Measurements from ENCODE around the gene BMP6. TPM values are rescaled to one million over a fixed set of nuclear protein-coding genes. Genes with fewer than 3 reads are reported as not detected.
A peak's percentile ranks its signal among the peaks of the same experiment; 100 is the strongest.
"Not testable (repeated sequence)": the region's sequence is repeated elsewhere in the genome, so short reads cannot be mapped to it uniquely, and the experiment has no call there.

Gene BMP6
- total and polyA plus RNA-seq, 11 donors = 1.1 to 5.1 (median 2.7) TPM

DNA sequence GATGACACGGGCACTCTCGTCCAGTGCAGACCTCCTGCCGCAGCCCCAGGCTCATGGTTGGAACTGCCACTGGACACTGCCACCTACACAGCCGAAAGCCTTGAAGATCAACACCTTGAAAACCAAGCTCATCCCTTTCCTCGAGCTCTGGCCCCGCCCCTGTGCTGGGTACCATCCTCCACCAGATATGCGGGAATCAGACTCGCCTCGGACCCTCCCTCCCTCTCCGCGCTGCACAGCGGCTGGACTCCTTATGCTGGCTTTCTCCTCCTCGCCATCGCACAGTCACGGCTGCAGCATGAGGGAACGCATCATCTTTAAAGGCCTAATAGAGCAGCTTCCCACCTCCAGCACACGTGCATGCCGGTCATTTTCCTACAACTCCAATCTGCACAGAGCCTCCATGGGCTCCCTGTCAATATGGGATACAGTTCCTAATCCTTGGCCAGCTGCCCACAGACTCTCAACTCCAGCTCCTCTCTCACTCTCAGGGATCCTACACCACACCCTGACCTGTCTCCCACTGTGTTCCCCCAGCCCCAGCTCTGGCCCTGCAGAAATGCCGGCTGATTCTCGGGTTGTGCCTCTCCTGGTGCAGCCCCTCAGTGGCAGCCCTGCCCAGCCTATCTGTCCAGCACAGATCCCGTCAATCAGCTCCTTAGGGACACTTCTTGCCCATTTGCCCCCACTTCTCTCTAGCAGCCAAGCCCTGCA lies 161.5 kb downstream of the BMP6 start:
- H3K4me3 ChIP-seq = no peak overlapping the region
- H3K27me3 ChIP-seq = no peaks in the 10 kb centered on the region
- TF ChIP-seq POLR2A (IDR thresholded peaks at IDR 0.05) = no peak
- 95 to 98% (median 97%) methylated on average over 20 to 21 of the region's 21 CpGs for WGBS, 4 donors
- intact Hi-C loops (cut with DNase I) = no loop called here
- DNase-seq (no peak), ATAC-seq (no peak)
- H3K4me1 ChIP-seq = peaks cover 0 to 14% (median 5%) of the 10 kb centered on the region in 12 donors
- H3K36me3 ChIP-seq = peaks cover 7 to 100% (median 98%) of the 10 kb centered on the region in 9 donors
- no peaks in the 10 kb centered on the region for H3K9me3 ChIP-seq
- H3K27ac ChIP-seq = no peak overlapping the region

DNA sequence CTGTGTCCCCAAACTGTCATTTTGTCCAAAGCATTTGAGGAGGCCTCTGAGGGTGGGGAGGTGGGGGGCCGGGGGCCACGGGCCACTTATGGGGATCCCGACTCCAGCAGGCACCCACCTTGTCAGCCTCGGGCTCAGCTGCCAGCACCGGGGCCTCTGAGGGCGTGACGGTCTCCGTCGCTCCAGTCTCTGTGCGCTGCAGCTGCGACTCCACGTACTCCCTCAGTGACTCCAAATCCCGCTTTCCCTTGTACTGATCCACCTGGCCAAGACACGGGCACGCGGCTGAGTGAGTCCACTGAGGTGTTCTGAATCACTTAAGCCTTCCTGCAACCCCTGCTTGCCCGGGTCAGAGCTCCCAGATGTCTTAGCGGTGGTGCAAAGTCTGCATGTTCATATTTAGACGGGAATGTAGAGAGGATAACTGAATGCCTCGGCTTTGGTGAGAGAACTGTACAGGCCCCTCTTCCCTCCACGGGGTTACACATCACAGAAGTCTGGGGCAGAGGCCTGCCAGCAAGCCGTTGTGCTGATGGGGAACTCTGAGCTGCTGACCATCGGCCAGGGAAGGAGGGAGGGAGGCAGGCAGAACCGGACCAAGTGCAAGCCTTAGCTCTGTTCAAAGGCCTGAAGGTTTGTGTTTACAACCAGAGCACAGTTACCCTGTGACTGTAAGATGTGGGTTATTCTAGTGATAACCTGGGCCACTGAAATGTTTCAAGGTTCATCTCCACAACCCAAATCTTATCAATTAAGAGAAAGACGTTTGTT lies 162.9 kb downstream of the BMP6 start:
- Histone ChIP-seq H3K27me3 (no peaks in the 10 kb centered on the region), H3K9me3 (no peaks in the 10 kb centered on the region), H3K4me3 (no peak overlapping the region), H3K36me3 (peaks cover 4 to 100% (median 98%) of the 10 kb centered on the region in 9 donors), H3K27ac (no peak overlapping the region), H3K4me1 (peaks cover 0 to 14% (median 5%) of the 10 kb centered on the region in 12 donors)
- intact Hi-C loops (cut with DNase I) = no loop called here
- WGBS, 4 donors = 91 to 94% (median 92%) methylated on average over 25 of the region's 25 CpGs
- no peak for TF ChIP-seq POLR2A (IDR thresholded peaks at IDR 0.05)
- TF ChIP-seq, protein P1, sequence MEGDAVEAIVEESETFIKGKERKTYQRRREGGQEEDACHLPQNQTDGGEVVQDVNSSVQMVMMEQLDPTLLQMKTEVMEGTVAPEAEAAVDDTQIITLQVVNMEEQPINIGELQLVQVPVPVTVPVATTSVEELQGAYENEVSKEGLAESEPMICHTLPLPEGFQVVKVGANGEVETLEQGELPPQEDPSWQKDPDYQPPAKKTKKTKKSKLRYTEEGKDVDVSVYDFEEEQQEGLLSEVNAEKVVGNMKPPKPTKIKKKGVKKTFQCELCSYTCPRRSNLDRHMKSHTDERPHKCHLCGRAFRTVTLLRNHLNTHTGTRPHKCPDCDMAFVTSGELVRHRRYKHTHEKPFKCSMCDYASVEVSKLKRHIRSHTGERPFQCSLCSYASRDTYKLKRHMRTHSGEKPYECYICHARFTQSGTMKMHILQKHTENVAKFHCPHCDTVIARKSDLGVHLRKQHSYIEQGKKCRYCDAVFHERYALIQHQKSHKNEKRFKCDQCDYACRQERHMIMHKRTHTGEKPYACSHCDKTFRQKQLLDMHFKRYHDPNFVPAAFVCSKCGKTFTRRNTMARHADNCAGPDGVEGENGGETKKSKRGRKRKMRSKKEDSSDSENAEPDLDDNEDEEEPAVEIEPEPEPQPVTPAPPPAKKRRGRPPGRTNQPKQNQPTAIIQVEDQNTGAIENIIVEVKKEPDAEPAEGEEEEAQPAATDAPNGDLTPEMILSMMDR (IDR thresholded peaks at IDR 0.05) = no peak
- DNase-seq (no peak), ATAC-seq (no peak)

DNA sequence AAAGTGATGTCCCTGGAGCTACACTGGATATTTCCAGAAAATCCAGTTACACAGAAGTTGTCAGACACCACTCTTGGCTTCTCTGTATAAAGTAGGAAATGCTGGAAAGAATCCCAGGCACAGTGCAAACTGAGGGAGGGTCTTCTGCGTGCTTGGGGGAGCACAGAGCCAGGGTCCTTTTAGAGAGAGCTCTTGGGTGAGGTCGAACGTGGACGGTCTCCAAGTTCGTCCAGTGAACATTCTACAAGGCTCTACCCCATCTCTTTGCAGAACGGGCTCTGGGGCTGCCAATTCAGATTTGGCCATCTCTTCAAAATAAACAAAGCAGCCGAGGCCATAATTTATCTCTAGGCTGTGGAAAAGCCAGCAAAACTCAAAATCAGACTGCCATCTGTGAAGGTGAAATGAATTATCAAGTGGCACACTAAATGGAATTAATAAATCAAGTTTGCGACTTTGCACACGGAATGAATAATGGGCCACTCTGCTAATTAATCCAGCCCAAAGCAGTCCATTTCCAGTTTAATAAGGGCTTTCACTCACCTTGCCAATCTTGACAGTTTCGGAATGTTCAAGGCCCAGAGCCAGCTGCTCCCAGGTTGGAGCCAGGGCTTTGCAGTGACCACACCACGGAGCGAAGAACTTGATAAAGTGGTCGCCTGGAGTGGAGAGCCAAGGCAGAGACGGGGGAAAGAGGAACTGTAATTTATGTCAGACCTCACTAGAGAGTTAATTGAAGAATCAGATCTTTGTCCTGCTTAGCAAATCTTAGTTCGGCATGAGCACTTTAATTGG lies 165.4 kb downstream of the BMP6 start:
- no peak for TF ChIP-seq POLR2A (IDR thresholded peaks at IDR 0.05)
- TF ChIP-seq, protein P1 (IDR thresholded peaks at IDR 0.05) = no peak
- 58 to 73% (median 64%) methylated on average over 15 of the region's 15 CpGs for WGBS, 4 donors
- H3K36me3 ChIP-seq = peaks cover 4 to 100% (median 98%) of the 10 kb centered on the region in 9 donors
- H3K4me3 ChIP-seq = no peak overlapping the region
- H3K9me3 ChIP-seq = no peaks in the 10 kb centered on the region
- H3K27me3 ChIP-seq = no peaks in the 10 kb centered on the region
- intact Hi-C loops (cut with DNase I) = loop anchor here in 1 of 10 donors (10.0 kb wide), 1 partner anchor 166 kb away; the partner anchor contains the start of gene BMP6
- peaks cover 0 to 14% (median 5%) of the 10 kb centered on the region in 12 donors for H3K4me1 ChIP-seq
- DNase-seq (no peak), ATAC-seq (peak; percentile 44 to 65 (median 54))
- no peak overlapping the region for H3K27ac ChIP-seq

DNA sequence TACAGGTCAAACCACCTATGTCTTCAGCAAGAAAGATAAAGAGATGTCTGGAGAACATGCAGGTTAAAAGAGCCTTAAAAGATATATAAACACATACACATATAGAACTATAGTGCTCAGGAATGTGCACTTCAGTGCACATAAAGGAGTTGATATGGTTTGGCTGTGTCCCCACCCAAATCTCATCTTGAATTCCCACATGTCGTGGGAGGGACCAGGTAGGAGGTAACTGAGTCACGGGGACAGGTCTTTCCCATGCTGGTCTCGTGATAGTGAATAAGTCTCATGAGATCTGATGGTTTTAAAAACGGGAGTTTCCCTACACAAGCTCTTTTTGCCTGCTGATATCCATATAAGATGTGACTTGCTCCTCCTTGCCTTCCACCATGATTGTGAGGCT lies 166.5 kb downstream of the BMP6 start:
- Histone ChIP-seq H3K36me3 (peaks cover 4 to 100% (median 98%) of the 10 kb centered on the region in 9 donors), H3K4me1 (peaks cover 0 to 14% (median 6%) of the 10 kb centered on the region in 12 donors)
- ATAC-seq, DNase-seq, H3K27ac ChIP-seq, H3K27me3 ChIP-seq, H3K9me3 ChIP-seq, H3K4me3 ChIP-seq: not testable (repeated sequence)
- intact Hi-C loops (cut with DNase I) = loop anchor here in 1 of 10 donors (10.0 kb wide), 1 partner anchor 168 kb away; the partner anchor contains the start of gene BMP6
- WGBS, 4 donors = 92 to 96% (median 94%) methylated on average over 4 of the region's 4 CpGs

Data from heart left ventricle (tissue), 16 donors.